Activated naive CD4-positive, alpha-beta T cell treated with anti-CD3 and anti-CD28 coated beads, Interleukin-2, amount 50 U/mL, for 16 hours (primary cell): ENCODE data around the gene CCL5.

ENCODE experiments used
- DNase-seq: peaks from one replicate; pipeline ENCODE4 v3.0.0-alpha.2; 2020

The CCL5 gene

GRCh38 chr17:35865412-35866340 lies 14.5 kb downstream of the CCL5 start:
- DNase-seq, result no peak

- no peak for DNase-seq
Measured at GRCh38 chr17:35864853-35865252, 15.3 kb downstream of the CCL5 start.

- DNase-seq, result no peak
Measured at GRCh38 chr17:35856603-35857002, 23.6 kb downstream of the CCL5 start.

GRCh38 chr17:35855965-35856364 lies 24.2 kb downstream of the CCL5 start:
- DNase-seq, result no peak

- DNase-seq, result peak; percentile 33
Measured at GRCh38 chr17:35849469-35850348, 30.5 kb downstream of the CCL5 start.

- DNase-seq, result no peak
Measured at GRCh38 chr17:35847633-35848373, 32.4 kb downstream of the CCL5 start.

- DNase-seq, result no peak
Measured at GRCh38 chr17:35847006-35847405, 33.2 kb downstream of the CCL5 start.

- DNase-seq, result no peak
Measured at GRCh38 chr17:35846055-35846809, 33.9 kb downstream of the CCL5 start.

GRCh38 chr17:35844547-35844946 lies 35.6 kb downstream of the CCL5 start:
- DNase-seq, result no peak

GRCh38 chr17:35843698-35844097 lies 36.5 kb downstream of the CCL5 start:
- DNase-seq, result no peak

GRCh38 chr17:35842239-35842638 lies 37.9 kb downstream of the CCL5 start:
- no peak for DNase-seq

GRCh38 chr17:35841505-35841904 lies 38.7 kb downstream of the CCL5 start:
- DNase-seq, result no peak

GRCh38 chr17:35841101-35841500 lies 39.1 kb downstream of the CCL5 start:
- DNase-seq, result no peak

GRCh38 chr17:35825206-35825605 lies 55.0 kb downstream of the CCL5 start:
- no peak for DNase-seq
